SK-N-SH (cell line): Measurements from ENCODE around the gene PCNT.

ENCODE experiments used
- CHD2 ChIP-seq: fragments of 150-350 bp; IDR thresholded peaks from 2 replicates; pipeline ENCODE4 v1.6.1; 2018; ENCODE audit warnings: low read length; ENCODE audit not compliant: partially characterized antibody
- CTCF ChIP-seq: fragments of 200-600 bp; sonication (generic); IDR thresholded peaks from 2 replicates; pipeline ENCODE4 v1.6.1; 2017; ENCODE audit warnings: antibody characterized with exemption, mild to moderate bottlenecking, moderate library complexity
- EP300 ChIP-seq, 2 experiments: IDR thresholded peaks; 2 replicates each; pipeline versions ENCODE4 v1.4.0 to v1.6.1; 2012; ENCODE audit warnings: borderline replicate concordance in 1 of 2, low read depth in 1 of 2, low read length in 1 of 2
- FOXJ3 ChIP-seq: sonication (generic); formaldehyde crosslinking; IDR thresholded peaks from 2 replicates; pipeline ENCODE4 v1.5.1; 2020; ENCODE audit warnings: mild to moderate bottlenecking, missing genetic modification reagents
- FOXM1 ChIP-seq: IDR thresholded peaks from 2 replicates; pipeline ENCODE4 v1.4.0; 2012; ENCODE audit warnings: low read depth, mild to moderate bottlenecking
- JUND ChIP-seq: IDR thresholded peaks from 2 replicates; pipeline ENCODE4 v1.4.0; 2012
- NFIC ChIP-seq: IDR thresholded peaks from 2 replicates; pipeline ENCODE4 v1.4.0; 2012; ENCODE audit warnings: borderline replicate concordance
- POLR2AphosphoS5 ChIP-seq: IDR thresholded peaks from 2 replicates; pipeline ENCODE4 v1.6.1; 2012; ENCODE audit warnings: low read depth, low read length
- RFX5 ChIP-seq: IDR thresholded peaks from 2 replicates; pipeline ENCODE4 v1.6.1; 2012; ENCODE audit warnings: mild to moderate bottlenecking, improper control_type of control experiment, low read length
- SIN3A ChIP-seq: IDR thresholded peaks from 2 replicates; pipeline ENCODE4 v1.6.1; 2012; ENCODE audit warnings: low read depth, mild to moderate bottlenecking, low read length, moderate library complexity, borderline replicate concordance
- TAF1 ChIP-seq: IDR thresholded peaks from 2 replicates; pipeline ENCODE4 v1.6.1; 2012; ENCODE audit warnings: low read depth, mild to moderate bottlenecking, low read length, moderate library complexity, borderline replicate concordance
- TCF12 ChIP-seq: IDR thresholded peaks from 2 replicates; pipeline ENCODE4 v1.4.0; 2012
- TF ChIP-seq, protein P1 (sequence below): IDR thresholded peaks from 2 replicates; pipeline ENCODE4; 2012

- TF ChIP-seq CTCF: no peak
- TF ChIP-seq FOXJ3 (CRISPR knock-in tag): no peak
- no peak for TF ChIP-seq POLR2AphosphoS5
- TF ChIP-seq JUND: no peak
- TF ChIP-seq EP300 (IDR thresholded peaks at IDR 0.05; ENCODE audit: borderline replicate concordance in 1 of 2, low read depth in 1 of 2, low read length in 1 of 2): no peak
- TF ChIP-seq RFX5: no peak
- no peak for TF ChIP-seq FOXM1
- TF ChIP-seq NFIC: no peak
- no peak for TF ChIP-seq SIN3A
- TF ChIP-seq TAF1: no peak
- TF ChIP-seq CHD2: no peak
- TF ChIP-seq, protein P1, sequence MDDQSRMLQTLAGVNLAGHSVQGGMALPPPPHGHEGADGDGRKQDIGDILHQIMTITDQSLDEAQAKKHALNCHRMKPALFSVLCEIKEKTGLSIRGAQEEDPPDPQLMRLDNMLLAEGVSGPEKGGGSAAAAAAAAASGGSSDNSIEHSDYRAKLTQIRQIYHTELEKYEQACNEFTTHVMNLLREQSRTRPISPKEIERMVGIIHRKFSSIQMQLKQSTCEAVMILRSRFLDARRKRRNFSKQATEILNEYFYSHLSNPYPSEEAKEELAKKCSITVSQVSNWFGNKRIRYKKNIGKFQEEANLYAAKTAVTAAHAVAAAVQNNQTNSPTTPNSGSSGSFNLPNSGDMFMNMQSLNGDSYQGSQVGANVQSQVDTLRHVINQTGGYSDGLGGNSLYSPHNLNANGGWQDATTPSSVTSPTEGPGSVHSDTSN: no peak
- TF ChIP-seq TCF12: no peak
Observed at GRCh38 chr21:46482846-46483231, 158.9 kb downstream of the PCNT start.
